Lung (tissue), 12 donors: ENCODE results near the gene RGS5. TPM values are rescaled to one million over a fixed set of nuclear protein-coding genes. Genes with fewer than 3 reads are reported as not detected.
A peak's percentile ranks its signal among the peaks of the same experiment; 100 is the strongest.

Experiments
- ATAC-seq: fragments of 200-7000 bp; cut with Tn5 transposase; one replicate; pipeline ENCODE4 v1.9.1; 2020; ENCODE audit warnings: moderate number of reproducible peaks; ENCODE audit not compliant: insufficient read depth, low FRiP score
- DNase-seq, 3 donors: peaks; one replicate each; pipeline ENCODE4 v3.0.0-alpha.2; 2013 to 2017
- H3K27ac ChIP-seq, 2 donors: one replicate each; pipeline ENCODE4 v1.5.1; 2013; ENCODE audit warnings: mild to moderate bottlenecking in 2 of 2, moderate library complexity in 2 of 2, control low read depth in 1 of 2, inconsistent platforms in 1 of 2, low read depth in 1 of 2, low read length in 1 of 2
- H3K27me3 ChIP-seq, 3 donors: one replicate each; pipeline ENCODE4 v1.5.1; 2013; ENCODE audit warnings: low read length in 2 of 3; ENCODE audit not compliant: control insufficient read depth in 3 of 3, insufficient read depth in 3 of 3
- H3K36me3 ChIP-seq, 4 donors: one replicate each; pipeline ENCODE4 v1.5.1; 2013; ENCODE audit warnings: low read length in 4 of 4, mild to moderate bottlenecking in 1 of 4, moderate library complexity in 1 of 4; ENCODE audit not compliant: control insufficient read depth in 4 of 4, insufficient read depth in 4 of 4
- H3K4me1 ChIP-seq, 5 donors: one replicate each; pipeline ENCODE4 v1.5.1; 2013; ENCODE audit warnings: low read length in 5 of 5, mild to moderate bottlenecking in 2 of 5, moderate library complexity in 1 of 5; ENCODE audit not compliant: control insufficient read depth in 5 of 5, insufficient read depth in 5 of 5
- H3K4me3 ChIP-seq: one replicate; pipeline ENCODE4 v1.5.1; 2013; ENCODE audit warnings: mild to moderate bottlenecking, control low read depth, moderate library complexity
- H3K9ac ChIP-seq, 2 donors: one replicate each; pipeline ENCODE4 v1.5.1; 2013; ENCODE audit warnings: low read length in 2 of 2, control low read depth in 1 of 2; ENCODE audit not compliant: insufficient read depth in 1 of 2
- H3K9me3 ChIP-seq, 4 donors: one replicate each; pipeline ENCODE4 v1.5.1; 2013; ENCODE audit warnings: low read length in 3 of 4, mild to moderate bottlenecking in 1 of 4, moderate library complexity in 1 of 4; ENCODE audit not compliant: control insufficient read depth in 4 of 4, insufficient read depth in 3 of 4
- WGBS, 2 donors: extraction: QIAGEN DNeasy Blood & Tissue Kit; methylation state at CpG; one replicate each; pipeline ENCODE4 v1.1.7; 2013; 5-methylcytosine and 5-hydroxymethylcytosine counted together
- polyA plus RNA-seq, 2 donors: library from polyadenylated mRNA; stranded (reverse); fragments of 200-250 nt; gene quantifications; one replicate each; pipeline ENCODE4 v1.2.1, GENCODE V29; 2013
- total RNA-seq, 2 donors: library from RNA; depleted of rRNA in 1 of 2; stranded (reverse); fragments of >200 nt in 1 of 2; gene quantifications; one replicate each; pipeline ENCODE4 v1.2.1, GENCODE V29; 2014 to 2021
- TF ChIP-seq, protein P1 (sequence below): IDR thresholded peaks from 2 replicates; pipeline ENCODE4 v1.5.1; 2012; ENCODE audit warnings: mild to moderate bottlenecking; ENCODE audit errors: control extremely low read depth, extremely low read depth
- donor health status: control.
- donor health status: control.
- donor health status: Bipolar disorder and iron deficiency.
- donor health status: healthy.
- donor health status: DM: yes; HTN: yes; CAD: no.

The RGS5 gene
- total and polyA plus RNA-seq, 4 donors, result 10.3 to 77.2 (median 43.5) TPM

GRCh38 chr1:163182330-163182949 is 20.3 kb downstream of the RGS5 start:
- TF ChIP-seq, protein P1, sequence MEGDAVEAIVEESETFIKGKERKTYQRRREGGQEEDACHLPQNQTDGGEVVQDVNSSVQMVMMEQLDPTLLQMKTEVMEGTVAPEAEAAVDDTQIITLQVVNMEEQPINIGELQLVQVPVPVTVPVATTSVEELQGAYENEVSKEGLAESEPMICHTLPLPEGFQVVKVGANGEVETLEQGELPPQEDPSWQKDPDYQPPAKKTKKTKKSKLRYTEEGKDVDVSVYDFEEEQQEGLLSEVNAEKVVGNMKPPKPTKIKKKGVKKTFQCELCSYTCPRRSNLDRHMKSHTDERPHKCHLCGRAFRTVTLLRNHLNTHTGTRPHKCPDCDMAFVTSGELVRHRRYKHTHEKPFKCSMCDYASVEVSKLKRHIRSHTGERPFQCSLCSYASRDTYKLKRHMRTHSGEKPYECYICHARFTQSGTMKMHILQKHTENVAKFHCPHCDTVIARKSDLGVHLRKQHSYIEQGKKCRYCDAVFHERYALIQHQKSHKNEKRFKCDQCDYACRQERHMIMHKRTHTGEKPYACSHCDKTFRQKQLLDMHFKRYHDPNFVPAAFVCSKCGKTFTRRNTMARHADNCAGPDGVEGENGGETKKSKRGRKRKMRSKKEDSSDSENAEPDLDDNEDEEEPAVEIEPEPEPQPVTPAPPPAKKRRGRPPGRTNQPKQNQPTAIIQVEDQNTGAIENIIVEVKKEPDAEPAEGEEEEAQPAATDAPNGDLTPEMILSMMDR, result no peak
- H3K4me1 ChIP-seq, result no peaks in the 10 kb centered on the region
- no peak for DNase-seq
- no peaks in the 10 kb centered on the region for H3K36me3 ChIP-seq
- ATAC-seq, result no peak
- no peaks in the 10 kb centered on the region for H3K27me3 ChIP-seq
- peak overlapping the region in 1 of 2 donors; percentile 9 for H3K27ac ChIP-seq
- H3K4me3 ChIP-seq, result no peak overlapping the region
- no peaks in the 10 kb centered on the region for H3K9me3 ChIP-seq
- no peak overlapping the region for H3K9ac ChIP-seq
- WGBS, 2 donors, result 71 to 83% methylated on average over 2 of the region's 2 CpGs

DNA sequence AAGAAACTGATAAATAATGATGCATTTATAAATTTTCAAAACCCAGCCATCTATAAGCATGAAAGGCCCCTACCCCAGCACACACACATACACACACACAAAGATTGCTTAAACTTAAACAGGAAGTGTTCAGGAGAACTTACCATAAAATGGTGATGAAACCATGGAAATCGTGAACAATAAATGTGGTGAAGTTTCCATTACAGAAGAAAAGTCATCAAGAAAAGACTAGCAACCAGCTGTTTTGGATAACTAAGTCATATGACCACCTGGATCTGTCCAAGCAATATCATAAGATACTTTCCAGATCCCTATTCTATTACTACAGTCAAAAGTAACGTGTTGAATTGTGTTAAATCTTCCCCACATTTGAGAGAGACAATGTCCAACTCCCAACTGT is 24.1 kb downstream of the RGS5 start:
- no peaks in the 10 kb centered on the region for H3K9me3 ChIP-seq
- TF ChIP-seq, protein P1, result no peak
- no peak overlapping the region for H3K9ac ChIP-seq
- peak overlapping the region in 1 of 2 donors; percentile 9 for H3K27ac ChIP-seq
- no peak for DNase-seq
- no peaks in the 10 kb centered on the region for H3K27me3 ChIP-seq
- no peak for ATAC-seq
- H3K4me1 ChIP-seq, result no peaks in the 10 kb centered on the region
- WGBS, 2 donors, result 61 to 76% methylated on average over 2 of the region's 2 CpGs
- H3K36me3 ChIP-seq, result no peaks in the 10 kb centered on the region
- no peak overlapping the region for H3K4me3 ChIP-seq

DNA sequence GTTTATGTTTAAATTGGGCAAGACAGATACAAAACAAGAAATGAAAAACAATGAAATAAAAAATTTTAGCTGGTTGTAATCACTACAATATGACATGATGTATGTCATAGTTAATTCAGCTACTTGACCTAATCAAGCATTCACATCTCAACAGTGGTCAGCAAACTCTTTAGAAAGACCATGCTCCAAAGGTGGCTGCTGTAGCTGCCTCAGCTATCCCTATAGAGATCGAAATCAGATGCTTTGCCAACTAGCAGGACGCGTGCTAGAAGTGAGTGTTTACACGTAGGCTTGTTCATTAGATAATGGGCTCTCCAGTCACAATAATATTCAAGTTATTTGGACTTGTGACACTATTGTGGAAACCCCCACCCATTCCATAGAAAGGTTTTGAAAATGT is 25.9 kb downstream of the RGS5 start:
- WGBS, 2 donors, result 56 to 73% methylated on average over 4 of the region's 4 CpGs
- no peak overlapping the region for H3K4me3 ChIP-seq

More for the DNA sequence above, 25.9 kb downstream of the RGS5 start:
- no peak overlapping the region for H3K27ac ChIP-seq
- H3K36me3 ChIP-seq, result no peaks in the 10 kb centered on the region
- DNase-seq (no peak), ATAC-seq (no peak)
- H3K27me3 ChIP-seq, result no peaks in the 10 kb centered on the region
- peaks cover 0 to 16% (median 0%) of the 10 kb centered on the region in 5 donors for H3K4me1 ChIP-seq
- TF ChIP-seq, protein P1, result no peak
- H3K9ac ChIP-seq, result no peak overlapping the region
- no peaks in the 10 kb centered on the region for H3K9me3 ChIP-seq
